HCT116 (cell line): ENCODE measurements around the gene ADGRA3. TPM values are rescaled to one million over a fixed set of nuclear protein-coding genes. Genes with fewer than 3 reads are reported as not detected.

ENCODE experiments used
- ATAC-seq: fragments of 200-7000 bp; cut with Tn5 transposase; 2 replicates; pipeline ENCODE4 v1.9.1; 2020; ENCODE audit warnings: mild to moderate bottlenecking, moderate library complexity
- BruUV-seq: library from RNA; stranded (reverse); fragments of 400-500 nt; replicated peaks from 2 replicates; lab custom pipeline; 2021; lab: Mats Ljungman, UMichigan
- CTCF ChIA-PET: fragments of 300-600 bp; sonication (Branson Sonifier 250); formaldehyde crosslinking; loops from one replicate; lab custom pipeline; 2021; ENCODE audit warnings: antibody characterized with exemption; lab: Charles Lee
- POLR2A ChIA-PET: fragments of 300-600, 350-600 bp; sonication (Branson Sonifier 250); formaldehyde crosslinking; loops from one replicate; lab custom pipeline; 2021; ENCODE audit warnings: antibody characterized with exemption; lab: Charles Lee
- RAD21 ChIA-PET, 2 experiments: fragments of 300-600 bp; sonication (Branson Sonifier 250); formaldehyde crosslinking; loops; one replicate each; lab custom pipeline; 2023; ENCODE audit warnings: low total read pairs in 2 of 2; ENCODE audit not compliant: uncharacterized antibody in 2 of 2, unreplicated experiment in 2 of 2, low non-redundant PET in 1 of 2; lab: Charles Lee
- DNase-seq: peaks from one replicate; pipeline ENCODE4 v3.0.0-alpha.2; 2010; ENCODE audit warnings: low read depth, low spot score
- H2AFZ ChIP-seq: fragments of 200-600 bp; shearing (Covaris generic), sonication (generic); 2 replicates; pipeline ENCODE4 v1.6.1; 2017; ENCODE audit warnings: low read depth, mixed run types, mixed read lengths, antibody characterized with exemption, low read length; ENCODE audit not compliant: poor library complexity, severe bottlenecking
- H3K27ac ChIP-seq: 2 replicates; pipeline ENCODE4 v1.5.1; 2012; ENCODE audit warnings: low read depth, low read length
- H3K27me3 ChIP-seq: fragments of 200-600 bp; sonication (generic); 2 replicates; pipeline ENCODE4 v1.6.1; 2016; ENCODE audit warnings: mixed run types, low read length, mixed read lengths; ENCODE audit not compliant: insufficient read depth
- H3K36me3 ChIP-seq, 2 experiments: fragments of 200-500 bp in 1 of 2; fragments of 200-600 bp in 1 of 2; sonication (Bioruptor generic) in 1 of 2; sonication (generic) in 1 of 2; 2 replicates each; pipeline versions ENCODE4 v1.5.1 to v1.6.1; 2014 to 2016; ENCODE audit warnings: low read length in 2 of 2, inconsistent platforms in 1 of 2, mixed read lengths in 1 of 2, mixed run types in 1 of 2; ENCODE audit not compliant: insufficient read depth in 2 of 2, control insufficient read depth in 1 of 2
- H3K4me1 ChIP-seq, 2 experiments: fragments of 200-600 bp in 1 of 2; sonication (generic) in 1 of 2; 2 replicates each; pipeline versions ENCODE4 v1.5.1 to v1.6.1; 2012 to 2017; ENCODE audit warnings: low read length in 2 of 2, inconsistent platforms in 1 of 2, mild to moderate bottlenecking in 1 of 2, mixed read lengths in 1 of 2, mixed run types in 1 of 2, moderate library complexity in 1 of 2; ENCODE audit not compliant: insufficient read depth in 2 of 2, control insufficient read depth in 1 of 2
- H3K4me2 ChIP-seq: fragments of 200-600 bp; sonication (generic); 2 replicates; pipeline ENCODE4 v1.6.1; 2017; ENCODE audit warnings: mixed run types, low read length, mixed read lengths
- H3K4me3 ChIP-seq, 2 experiments: fragments of 200-600 bp in 1 of 2; sonication (generic) in 1 of 2; replicated peaks in 1 of 2; 2 replicates each; pipeline ENCODE4 v1.5.1; 2011 to 2016; ENCODE audit warnings: low read length in 2 of 2, control low read depth in 1 of 2, low read depth in 1 of 2, mild to moderate bottlenecking in 1 of 2, mixed read lengths in 1 of 2, mixed run types in 1 of 2
- H3K79me2 ChIP-seq: fragments of 200-600 bp; sonication (generic); 2 replicates; pipeline ENCODE4 v1.6.1; 2017; ENCODE audit warnings: mild to moderate bottlenecking, mixed run types, low read length, moderate library complexity, mixed read lengths; ENCODE audit not compliant: insufficient read depth
- H3K9ac ChIP-seq: fragments of 200-600 bp; sonication (generic); 2 replicates; pipeline ENCODE4 v1.6.1; 2016; ENCODE audit warnings: low read length, mixed read lengths
- H3K9me2 ChIP-seq: fragments of 200-600 bp; sonication (generic), shearing (Covaris generic); 2 replicates; pipeline ENCODE4 v1.6.1; 2017; ENCODE audit warnings: mixed run types, mild to moderate bottlenecking, moderate library complexity; ENCODE audit not compliant: insufficient read depth
- H3K9me3 ChIP-seq, 2 experiments: fragments of 200-500 bp in 1 of 2; fragments of 200-600 bp in 1 of 2; sonication (Bioruptor generic) in 1 of 2; sonication (generic) in 1 of 2; 2 replicates each; pipeline ENCODE4 v1.6.1; 2014 to 2017; ENCODE audit warnings: low read length in 2 of 2, mixed read lengths in 2 of 2, inconsistent platforms in 1 of 2, low read depth in 1 of 2, mild to moderate bottlenecking in 1 of 2, mixed run types in 1 of 2, moderate library complexity in 1 of 2; ENCODE audit not compliant: control insufficient read depth in 1 of 2, insufficient read depth in 1 of 2
- H4K20me1 ChIP-seq: fragments of 200-600 bp; sonication (generic), shearing (Covaris generic); 2 replicates; pipeline ENCODE4 v1.6.1; 2017; ENCODE audit warnings: mixed run types, mild to moderate bottlenecking, moderate library complexity; ENCODE audit not compliant: insufficient read depth
- EZH2 ChIP-seq: fragments of 200-600 bp; sonication (generic); IDR thresholded peaks from 2 replicates; pipeline ENCODE4 v1.6.1; 2017; ENCODE audit warnings: antibody characterized with exemption, mixed run types
- EZH2phosphoT487 ChIP-seq: fragments of 200-600 bp; IDR thresholded peaks from 2 replicates; pipeline ENCODE4 v1.6.1; 2018; ENCODE audit warnings: antibody characterized with exemption, borderline replicate concordance
- FOSL1 ChIP-seq: IDR thresholded peaks from 2 replicates; pipeline ENCODE4 v1.6.1; 2012; ENCODE audit warnings: low read depth
- POLR2A ChIP-seq: IDR thresholded peaks from 2 replicates; pipeline ENCODE4 v1.7.0; 2011; ENCODE audit warnings: borderline replicate concordance; ENCODE audit not compliant: insufficient read depth, insufficient read length; ENCODE audit errors: extremely low read depth
- POLR2AphosphoS5 ChIP-seq: IDR thresholded peaks from 2 replicates; pipeline ENCODE4 v1.6.1; 2011; ENCODE audit warnings: mild to moderate bottlenecking, low read depth, low read length, moderate library complexity
- RAD21 ChIP-seq: IDR thresholded peaks from 2 replicates; pipeline ENCODE4 v1.6.1; 2012; ENCODE audit warnings: low read depth, mild to moderate bottlenecking
- REST ChIP-seq: IDR thresholded peaks from 2 replicates; pipeline ENCODE4 v1.6.1; 2012; ENCODE audit warnings: low read depth
- TCF7L2 ChIP-seq: IDR thresholded peaks from 2 replicates; pipeline ENCODE4 v1.7.0; 2011; ENCODE audit warnings: borderline replicate concordance, inconsistent platforms; ENCODE audit not compliant: insufficient read depth, insufficient read length; ENCODE audit errors: extremely low read depth
- ZFX ChIP-seq: fragments of 450-650 bp; IDR thresholded peaks from 2 replicates; pipeline ENCODE4 v1.6.1; 2017
- ZNF274 ChIP-seq: fragments of 200-500 bp; sonication (Bioruptor generic); IDR thresholded peaks from 2 replicates; pipeline ENCODE4 v1.6.1; 2014; ENCODE audit warnings: mild to moderate bottlenecking, low read depth, low read length, inconsistent platforms
- intact Hi-C: fragments of 100-400 bp; cut with micrococcal nuclease; formaldehyde crosslinking; loops from 2 replicates; pipeline ENCODE4 v1.10.0; 2022
- total RNA-seq: library from RNA; stranded (reverse); gene quantifications from one replicate; pipeline ENCODE4 v1.2.1, GENCODE V29; 2021; ENCODE audit not compliant: unreplicated experiment
- TF ChIP-seq, protein P1 (sequence below), 3 experiments: fragments of 200-600 bp in 1 of 3; sonication (generic) in 1 of 3; IDR thresholded peaks in 2 of 3; conservative IDR thresholded peaks in 1 of 3; 2 replicates each; pipeline ENCODE4 v1.5.1; 2012 to 2017; ENCODE audit warnings: low read depth in 2 of 3, low read length in 2 of 3, antibody characterized with exemption in 1 of 3, borderline replicate concordance in 1 of 3, control low read depth in 1 of 3, mild to moderate bottlenecking in 1 of 3, mixed read lengths in 1 of 3, mixed run types in 1 of 3, moderate library complexity in 1 of 3; ENCODE audit not compliant: insufficient read depth in 1 of 3
- TF ChIP-seq, protein P2 (sequence below): IDR thresholded peaks from 2 replicates; pipeline ENCODE4 v1.6.1; 2011; ENCODE audit warnings: mild to moderate bottlenecking, low read length, moderate library complexity; ENCODE audit not compliant: insufficient replicate concordance; ENCODE audit errors: extremely low read depth
- TF ChIP-seq, protein P3 (sequence below): IDR thresholded peaks from 2 replicates; pipeline ENCODE4 v1.6.1; 2012

The ADGRA3 gene
- total RNA-seq, 1 experiment from 2014 or later = 43.0 TPM

GRCh38 chr4:22504922-22505321, 10.9 kb downstream of the ADGRA3 start:
- Histone ChIP-seq H3K27ac (no peak overlapping the region), H3K4me2 (no peak overlapping the region), H3K9me2 (no peaks in the 10 kb centered on the region), H3K79me2 (peaks cover 52% of the 10 kb centered on the region), H3K9me3 (no peaks in the 10 kb centered on the region), H3K9ac (no peak overlapping the region), H4K20me1 (peaks cover 9% of the 10 kb centered on the region; the same call in 1 of the 2 replicates), H3K4me1 (peaks cover 5 to 14% of the 10 kb centered on the region in 2 experiments), H3K27me3 (no peaks in the 10 kb centered on the region), H3K36me3 (no peaks in the 10 kb centered on the region), H2AFZ (no peak overlapping the region), H3K4me3 (no peak overlapping the region)
- no peak for DNase-seq
- BruUV-seq = no TSS peak
- intact Hi-C loops = no loop called here
- RAD21 ChIA-PET = no interaction called here
- CTCF ChIA-PET = interaction anchor here (1.0 kb wide), 1 partner anchor 102 kb away, joined by 4 read pairs; no protein-coding TSS in a partner anchor
- POLR2A ChIA-PET = no interaction called here
- ATAC-seq = no peak
- no peak for TF ChIP-seq EZH2phosphoT487
- TF ChIP-seq REST = no peak
- no peak for TF ChIP-seq POLR2A
- TF ChIP-seq TCF7L2 = no peak
- TF ChIP-seq ZFX = no peak
- no peak for TF ChIP-seq POLR2AphosphoS5
- TF ChIP-seq FOSL1 = no peak
- TF ChIP-seq, protein P1, sequence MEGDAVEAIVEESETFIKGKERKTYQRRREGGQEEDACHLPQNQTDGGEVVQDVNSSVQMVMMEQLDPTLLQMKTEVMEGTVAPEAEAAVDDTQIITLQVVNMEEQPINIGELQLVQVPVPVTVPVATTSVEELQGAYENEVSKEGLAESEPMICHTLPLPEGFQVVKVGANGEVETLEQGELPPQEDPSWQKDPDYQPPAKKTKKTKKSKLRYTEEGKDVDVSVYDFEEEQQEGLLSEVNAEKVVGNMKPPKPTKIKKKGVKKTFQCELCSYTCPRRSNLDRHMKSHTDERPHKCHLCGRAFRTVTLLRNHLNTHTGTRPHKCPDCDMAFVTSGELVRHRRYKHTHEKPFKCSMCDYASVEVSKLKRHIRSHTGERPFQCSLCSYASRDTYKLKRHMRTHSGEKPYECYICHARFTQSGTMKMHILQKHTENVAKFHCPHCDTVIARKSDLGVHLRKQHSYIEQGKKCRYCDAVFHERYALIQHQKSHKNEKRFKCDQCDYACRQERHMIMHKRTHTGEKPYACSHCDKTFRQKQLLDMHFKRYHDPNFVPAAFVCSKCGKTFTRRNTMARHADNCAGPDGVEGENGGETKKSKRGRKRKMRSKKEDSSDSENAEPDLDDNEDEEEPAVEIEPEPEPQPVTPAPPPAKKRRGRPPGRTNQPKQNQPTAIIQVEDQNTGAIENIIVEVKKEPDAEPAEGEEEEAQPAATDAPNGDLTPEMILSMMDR (IDR thresholded peaks at IDR 0.05 in 2 of 3, conservative IDR thresholded peaks at IDR 0.05 in 1 of 3; ENCODE audit: borderline replicate concordance in 1 of 3, insufficient read depth in 1 of 3, low read depth in 2 of 3, low read length in 2 of 3) = no peak
- no peak for TF ChIP-seq EZH2
- TF ChIP-seq, protein P2, sequence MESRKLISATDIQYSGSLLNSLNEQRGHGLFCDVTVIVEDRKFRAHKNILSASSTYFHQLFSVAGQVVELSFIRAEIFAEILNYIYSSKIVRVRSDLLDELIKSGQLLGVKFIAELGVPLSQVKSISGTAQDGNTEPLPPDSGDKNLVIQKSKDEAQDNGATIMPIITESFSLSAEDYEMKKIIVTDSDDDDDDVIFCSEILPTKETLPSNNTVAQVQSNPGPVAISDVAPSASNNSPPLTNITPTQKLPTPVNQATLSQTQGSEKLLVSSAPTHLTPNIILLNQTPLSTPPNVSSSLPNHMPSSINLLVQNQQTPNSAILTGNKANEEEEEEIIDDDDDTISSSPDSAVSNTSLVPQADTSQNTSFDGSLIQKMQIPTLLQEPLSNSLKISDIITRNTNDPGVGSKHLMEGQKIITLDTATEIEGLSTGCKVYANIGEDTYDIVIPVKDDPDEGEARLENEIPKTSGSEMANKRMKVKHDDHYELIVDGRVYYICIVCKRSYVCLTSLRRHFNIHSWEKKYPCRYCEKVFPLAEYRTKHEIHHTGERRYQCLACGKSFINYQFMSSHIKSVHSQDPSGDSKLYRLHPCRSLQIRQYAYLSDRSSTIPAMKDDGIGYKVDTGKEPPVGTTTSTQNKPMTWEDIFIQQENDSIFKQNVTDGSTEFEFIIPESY = no peak
- TF ChIP-seq, protein P3, sequence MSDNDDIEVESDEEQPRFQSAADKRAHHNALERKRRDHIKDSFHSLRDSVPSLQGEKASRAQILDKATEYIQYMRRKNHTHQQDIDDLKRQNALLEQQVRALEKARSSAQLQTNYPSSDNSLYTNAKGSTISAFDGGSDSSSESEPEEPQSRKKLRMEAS = no peak
- TF ChIP-seq RAD21 = no peak
- TF ChIP-seq ZNF274 = no peak
